Activated CD4-positive, alpha-beta T cell treated with anti-CD3 and anti-CD28 coated beads, Interleukin-2, amount 10 ng/mL, durations not matched to agents 7 days and 5 days (primary cell): ENCODE data around the gene PARVA. TPM values are rescaled to one million over a fixed set of nuclear protein-coding genes. Genes with fewer than 3 reads are reported as not detected.
"Not testable (repeated sequence)": the region's sequence is repeated elsewhere in the genome, so short reads cannot be mapped to it uniquely, and the experiment has no call there.

Source experiments
- CTCF ChIA-PET: fragments of 350-600 bp; sonication (Branson Sonifier 250); formaldehyde crosslinking; loops from one replicate; lab custom pipeline; 2021; ENCODE audit warnings: antibody characterized with exemption; lab: Charles Lee
- POLR2A ChIA-PET: fragments of 350-600 bp; sonication (Branson Sonifier 250); formaldehyde crosslinking; loops from one replicate; lab custom pipeline; 2021; ENCODE audit warnings: antibody characterized with exemption; lab: Charles Lee
- DNase-seq: peaks from one replicate; pipeline ENCODE4 v3.0.0-alpha.2; 2020
- H3K27ac Mint-ChIP-seq: one replicate; pipeline ENCODE4 v1.8.0; 2021; ENCODE audit warnings: mild to moderate bottlenecking, moderate library complexity, mixed read lengths
- H3K27me3 Mint-ChIP-seq: one replicate; pipeline ENCODE4 v1.8.0; 2021; ENCODE audit warnings: mixed read lengths
- H3K36me3 Mint-ChIP-seq: one replicate; pipeline ENCODE4 v1.8.0; 2021; ENCODE audit warnings: low read depth, mixed read lengths
- H3K4me1 Mint-ChIP-seq: one replicate; pipeline ENCODE4 v1.8.0; 2021; ENCODE audit warnings: mixed read lengths
- H3K4me3 Mint-ChIP-seq: one replicate; pipeline ENCODE4 v1.8.0; 2021; ENCODE audit warnings: mild to moderate bottlenecking, moderate library complexity, mixed read lengths
- H3K9me3 Mint-ChIP-seq: one replicate; pipeline ENCODE4 v1.8.0; 2021; ENCODE audit warnings: mixed read lengths
- total RNA-seq, 2 experiments: library from RNA; stranded (reverse); gene quantifications; one replicate each; pipeline ENCODE4 v1.2.3, GENCODE V29; 2021

Gene PARVA
- total RNA-seq: under 1 TPM in 1 of 2 experiments, not detected in 1; 0.22 TPM

- Mint-ChIP-seq H3K27ac (peak within 1 kb of the TSS; percentile 3), H3K4me3 (peak within 1 kb of the TSS; percentile 47), H3K9me3 (no peaks in the 10 kb centered on the region), H3K4me1 (peaks cover 3% of the 10 kb centered on the region), H3K36me3 (no peaks in the 10 kb centered on the region), H3K27me3 (peaks cover 53% of the 10 kb centered on the region)
- CTCF ChIA-PET: interaction anchor here (1.1 kb wide), 1 partner anchor 11 kb away, joined by 4 read pairs; no protein-coding TSS in a partner anchor
- DNase-seq: no peak
- POLR2A ChIA-PET: no interaction called here
Measured at GRCh38 chr11:12377106-12377823, at the start of gene PARVA. PARVA (plus strand) TSS chr11:12377571; CDS start chr11:12377648, 77 bp downstream.

- no peaks in the 10 kb centered on the region for H3K27me3 Mint-ChIP-seq
- H3K36me3 Mint-ChIP-seq: no peaks in the 10 kb centered on the region
- no peaks in the 10 kb centered on the region for H3K9me3 Mint-ChIP-seq
- H3K4me3 Mint-ChIP-seq: no peak overlapping the region
- no peak for DNase-seq
- H3K4me1 Mint-ChIP-seq: peaks cover 5% of the 10 kb centered on the region
- no peak overlapping the region for H3K27ac Mint-ChIP-seq
- CTCF ChIA-PET: interaction anchor here (0.6 to 1.2 kb wide), 2 partner anchors 17 to 281 kb away, joined by 4 to 5 read pairs; no protein-coding TSS in a partner anchor
- POLR2A ChIA-PET: no interaction called here
Measured at GRCh38 chr11:12329169-12329568, 48.2 kb upstream of the PARVA start.

GRCh38 chr11:12329797-12330196 lies 47.6 kb upstream of the PARVA start:
- no peaks in the 10 kb centered on the region for H3K27me3 Mint-ChIP-seq
- no peaks in the 10 kb centered on the region for H3K36me3 Mint-ChIP-seq
- no peak overlapping the region for H3K4me3 Mint-ChIP-seq
- no peak overlapping the region for H3K27ac Mint-ChIP-seq
- DNase-seq: no peak
- CTCF ChIA-PET: interaction anchor here (0.6 to 1.9 kb wide), 5 partner anchors 18 to 465 kb away, joined by 3 to 5 read pairs (median 4); no protein-coding TSS in a partner anchor
- POLR2A ChIA-PET: no interaction called here
- H3K9me3 Mint-ChIP-seq: no peaks in the 10 kb centered on the region
- peaks cover 5% of the 10 kb centered on the region for H3K4me1 Mint-ChIP-seq

- Mint-ChIP-seq H3K27ac (no peak overlapping the region), H3K27me3 (no peaks in the 10 kb centered on the region), H3K4me1 (peaks cover 5% of the 10 kb centered on the region), H3K4me3 (no peak overlapping the region), H3K9me3 (no peaks in the 10 kb centered on the region), H3K36me3 (no peaks in the 10 kb centered on the region)
- no peak for DNase-seq
- POLR2A ChIA-PET: no interaction called here
- CTCF ChIA-PET: interaction anchor here (0.6 to 2.0 kb wide), 11 partner anchors 41 to 583 kb away, joined by 3 to 7 read pairs (median 3); no protein-coding TSS in a partner anchor
Measured at GRCh38 chr11:12330485-12331231, 46.7 kb upstream of the PARVA start.

GRCh38 chr11:12331239-12331874 lies 46.0 kb upstream of the PARVA start:
- Mint-ChIP-seq H3K36me3 (no peaks in the 10 kb centered on the region), H3K4me1 (peaks cover 5% of the 10 kb centered on the region), H3K4me3 (no peak overlapping the region), H3K27me3 (no peaks in the 10 kb centered on the region), H3K9me3 (no peaks in the 10 kb centered on the region), H3K27ac (no peak overlapping the region)
- POLR2A ChIA-PET: no interaction called here
- CTCF ChIA-PET: interaction anchor here (0.5 to 2.0 kb wide), 13 partner anchors 28 to 583 kb away, joined by 3 to 7 read pairs (median 3); no protein-coding TSS in a partner anchor
- peak; percentile 79 for DNase-seq

GRCh38 chr11:12343526-12343925 lies 33.8 kb upstream of the PARVA start:
- Mint-ChIP-seq H3K27me3 (no peaks in the 10 kb centered on the region), H3K4me3 (no peak overlapping the region), H3K4me1 (no peaks in the 10 kb centered on the region), H3K36me3 (no peaks in the 10 kb centered on the region), H3K27ac (no peak overlapping the region), H3K9me3 (no peaks in the 10 kb centered on the region)
- POLR2A ChIA-PET: no interaction called here
- CTCF ChIA-PET: interaction anchor here (0.6 to 1.4 kb wide), 3 partner anchors 9 to 91 kb away, joined by 3 to 4 read pairs (median 3); no protein-coding TSS in a partner anchor
- no peak for DNase-seq

- Mint-ChIP-seq H3K4me3 (no peak overlapping the region), H3K4me1 (peaks cover 39% of the 10 kb centered on the region), H3K9me3 (no peaks in the 10 kb centered on the region), H3K27ac (peak overlapping the region; percentile 85), H3K36me3 (no peaks in the 10 kb centered on the region), H3K27me3 (no peaks in the 10 kb centered on the region)
- ChIA-PET CTCF (interaction anchor here (1.3 kb wide), 1 partner anchor 10 kb away, joined by 4 read pairs; no protein-coding TSS in a partner anchor), POLR2A (no interaction called here)
- DNase-seq: no peak
Measured at GRCh38 chr11:12353534-12353933, 23.8 kb upstream of the PARVA start.

GRCh38 chr11:12354750-12355545 lies 22.4 kb upstream of the PARVA start:
- H3K4me3 Mint-ChIP-seq: no peak overlapping the region
- no peak for DNase-seq
- no peaks in the 10 kb centered on the region for H3K27me3 Mint-ChIP-seq
- H3K4me1 Mint-ChIP-seq: peaks cover 37% of the 10 kb centered on the region
- H3K27ac Mint-ChIP-seq: no peak overlapping the region
- H3K36me3 Mint-ChIP-seq: no peaks in the 10 kb centered on the region
- POLR2A ChIA-PET: no interaction called here
- no peaks in the 10 kb centered on the region for H3K9me3 Mint-ChIP-seq
- CTCF ChIA-PET: interaction anchor here (1.1 kb wide), 1 partner anchor 373 kb away, joined by 3 read pairs; no protein-coding TSS in a partner anchor

GRCh38 chr11:12356944-12357655 lies 20.3 kb upstream of the PARVA start:
- H3K4me3 Mint-ChIP-seq: peak overlapping the region; percentile 29
- DNase-seq: peak; percentile 32

GRCh38 chr11:12357697-12358096 lies 19.7 kb upstream of the PARVA start:
- H3K9me3 Mint-ChIP-seq, H3K4me3 Mint-ChIP-seq, POLR2A ChIA-PET, H3K27me3 Mint-ChIP-seq, H3K36me3 Mint-ChIP-seq, DNase-seq: not testable (repeated sequence)
- Mint-ChIP-seq H3K4me1 (peaks cover 38% of the 10 kb centered on the region), H3K27ac (peak overlapping the region; percentile 90)
- CTCF ChIA-PET: interaction anchor here (1.5 kb wide), 1 partner anchor 34 kb away, joined by 3 read pairs; no protein-coding TSS in a partner anchor

More at GRCh38 chr11:12356944-12357655, 20.3 kb upstream of the PARVA start:
- Mint-ChIP-seq H3K9me3 (no peaks in the 10 kb centered on the region), H3K36me3 (no peaks in the 10 kb centered on the region), H3K27ac (peak overlapping the region; percentile 90), H3K27me3 (no peaks in the 10 kb centered on the region), H3K4me1 (peaks cover 36% of the 10 kb centered on the region)
- ChIA-PET POLR2A (interaction anchor here (0.5 kb wide), 1 partner anchor 18 kb away, joined by 3 read pairs; no protein-coding TSS in a partner anchor), CTCF (interaction anchor here (0.9 to 1.5 kb wide), 2 partner anchors 9 to 34 kb away, joined by 3 read pairs; no protein-coding TSS in a partner anchor)
